Activated CD8-positive, alpha-beta T cell treated with anti-CD3 and anti-CD28 coated beads for 36 hours (primary cell): ENCODE data around the gene GGT6. TPM values are rescaled to one million over a fixed set of nuclear protein-coding genes. Genes with fewer than 3 reads are reported as not detected.

Experiments used
- ATAC-seq: fragments of 200-7000 bp; cut with Tn5 transposase; one replicate; pipeline ENCODE4 v1.10.0; 2021; ENCODE audit warnings: mild to moderate bottlenecking, moderate library complexity
- CTCF ChIA-PET: fragments of 350-600 bp; sonication (Branson Sonifier 250); formaldehyde crosslinking; loops from one replicate; lab custom pipeline; 2021; ENCODE audit warnings: antibody characterized with exemption; lab: Charles Lee
- POLR2A ChIA-PET: fragments of 350-600 bp; sonication (Branson Sonifier 250); formaldehyde crosslinking; loops from one replicate; lab custom pipeline; 2021; ENCODE audit warnings: antibody characterized with exemption; lab: Charles Lee
- DNase-seq: peaks from one replicate; pipeline ENCODE4 v3.0.0-alpha.2; 2020
- H3K27ac Mint-ChIP-seq: one replicate; pipeline ENCODE4 v1.8.0; 2021; ENCODE audit warnings: mild to moderate bottlenecking, mixed read lengths
- H3K27me3 Mint-ChIP-seq: one replicate; pipeline ENCODE4 v1.8.0; 2021; ENCODE audit warnings: mixed read lengths
- H3K36me3 Mint-ChIP-seq: one replicate; pipeline ENCODE4 v1.8.0; 2021; ENCODE audit warnings: low read depth, mixed read lengths
- H3K4me1 Mint-ChIP-seq: one replicate; pipeline ENCODE4 v1.8.0; 2021; ENCODE audit warnings: low read depth, mixed read lengths
- H3K4me3 Mint-ChIP-seq: one replicate; pipeline ENCODE4 v1.8.0; 2021; ENCODE audit warnings: mild to moderate bottlenecking, moderate library complexity, mixed read lengths
- H3K9me3 Mint-ChIP-seq: one replicate; pipeline ENCODE4 v1.8.0; 2021; ENCODE audit warnings: mixed read lengths
- CTCF ChIP-seq: fragments of 200-600 bp; IDR thresholded peaks from one replicate; pipeline ENCODE4 v1.8.0; 2022; ENCODE audit warnings: antibody characterized with exemption, mild to moderate bottlenecking
- intact Hi-C: fragments of 100-400 bp; cut with micrococcal nuclease; formaldehyde crosslinking; loops from one replicate; pipeline ENCODE4 v1.10.0; 2022
- total RNA-seq, 2 experiments: library from RNA; stranded (reverse); gene quantifications; one replicate each; pipeline ENCODE4 v1.2.3, GENCODE V29; 2021

Gene GGT6
- total RNA-seq, 2 experiments from 2014 or later: not detected

GRCh38 chr17:4577386-4577993 is 17.1 kb upstream of the GGT6 start:
- intact Hi-C loops: no loop called here
- ChIA-PET POLR2A (interaction anchor here (0.8 kb wide), 1 partner anchor 23 kb away, joined by 3 read pairs; no protein-coding TSS in a partner anchor), CTCF (interaction anchor here (0.9 to 2.6 kb wide), 2 partner anchors 11 to 157 kb away, joined by 3 to 15 read pairs; no protein-coding TSS in a partner anchor)
- H3K36me3 Mint-ChIP-seq: no peaks in the 10 kb centered on the region
- H3K4me1 Mint-ChIP-seq: peaks cover 15% of the 10 kb centered on the region
- TF ChIP-seq CTCF: no peak
- ATAC-seq: no peak
- no peak for DNase-seq
- peaks cover 8% of the 10 kb centered on the region for H3K27me3 Mint-ChIP-seq
- H3K4me3 Mint-ChIP-seq: no peak overlapping the region
- no peaks in the 10 kb centered on the region for H3K9me3 Mint-ChIP-seq
- H3K27ac Mint-ChIP-seq: no peak overlapping the region

- Mint-ChIP-seq H3K36me3 (no peaks in the 10 kb centered on the region), H3K27me3 (peaks cover 3% of the 10 kb centered on the region), H3K9me3 (no peaks in the 10 kb centered on the region), H3K4me3 (no peak overlapping the region), H3K27ac (no peak overlapping the region), H3K4me1 (peaks cover 15% of the 10 kb centered on the region)
- DNase-seq (no peak), ATAC-seq (no peak)
- CTCF ChIA-PET: interaction anchor here (0.9 to 2.6 kb wide), 2 partner anchors 10 to 156 kb away, joined by 3 to 15 read pairs; no protein-coding TSS in a partner anchor
- intact Hi-C loops: no loop called here
- no peak for TF ChIP-seq CTCF
- POLR2A ChIA-PET: interaction anchor here (0.8 kb wide), 1 partner anchor 23 kb away, joined by 3 read pairs; no protein-coding TSS in a partner anchor
Observed at GRCh38 chr17:4576729-4577322, 16.4 kb upstream of the GGT6 start.

- Mint-ChIP-seq H3K27me3 (no peaks in the 10 kb centered on the region), H3K4me1 (peaks cover 15% of the 10 kb centered on the region), H3K36me3 (no peaks in the 10 kb centered on the region), H3K4me3 (no peak overlapping the region), H3K27ac (no peak overlapping the region), H3K9me3 (no peaks in the 10 kb centered on the region)
- intact Hi-C loops: no loop called here
- no peak for TF ChIP-seq CTCF
- DNase-seq: no peak
- ATAC-seq: no peak
- ChIA-PET POLR2A (no interaction called here), CTCF (interaction anchor here (2.6 kb wide), 1 partner anchor 10 kb away, joined by 15 read pairs; no protein-coding TSS in a partner anchor)
Observed at GRCh38 chr17:4576161-4576558, 15.8 kb upstream of the GGT6 start.

- TF ChIP-seq CTCF: no peak
- no peaks in the 10 kb centered on the region for H3K36me3 Mint-ChIP-seq
- intact Hi-C loops: no loop called here
- DNase-seq (no peak), ATAC-seq (no peak)
- H3K27ac Mint-ChIP-seq: no peak overlapping the region
- POLR2A ChIA-PET: interaction anchor here (1.1 kb wide), 1 partner anchor 13 kb away, joined by 3 read pairs; no protein-coding TSS in a partner anchor
- H3K27me3 Mint-ChIP-seq: no peaks in the 10 kb centered on the region
- H3K4me3 Mint-ChIP-seq: no peak overlapping the region
- H3K9me3 Mint-ChIP-seq: no peaks in the 10 kb centered on the region
- H3K4me1 Mint-ChIP-seq: peaks cover 15% of the 10 kb centered on the region
- CTCF ChIA-PET: interaction anchor here (1.3 to 1.6 kb wide), 3 partner anchors 10 to 51 kb away, joined by 5 to 9 read pairs (median 6); no protein-coding TSS in a partner anchor
Observed at GRCh38 chr17:4574448-4575045, 14.2 kb upstream of the GGT6 start.
